B cell (primary cell): ENCODE measurements around the gene CAMTA1.

Source experiments
- EZH2 ChIP-seq: IDR thresholded peaks from 2 replicates; pipeline ENCODE4 v1.6.1; 2012; ENCODE audit warnings: borderline replicate concordance, low read depth, mild to moderate bottlenecking, moderate library complexity, low read length; ENCODE audit not compliant: insufficient read depth, poor library complexity, severe bottlenecking
- TF ChIP-seq, protein P1 (sequence below): fragments of 200-600 bp; IDR thresholded peaks from one replicate; pipeline ENCODE4 v1.8.0; 2022; ENCODE audit warnings: antibody characterized with exemption, mild to moderate bottlenecking

- TF ChIP-seq, protein P1, sequence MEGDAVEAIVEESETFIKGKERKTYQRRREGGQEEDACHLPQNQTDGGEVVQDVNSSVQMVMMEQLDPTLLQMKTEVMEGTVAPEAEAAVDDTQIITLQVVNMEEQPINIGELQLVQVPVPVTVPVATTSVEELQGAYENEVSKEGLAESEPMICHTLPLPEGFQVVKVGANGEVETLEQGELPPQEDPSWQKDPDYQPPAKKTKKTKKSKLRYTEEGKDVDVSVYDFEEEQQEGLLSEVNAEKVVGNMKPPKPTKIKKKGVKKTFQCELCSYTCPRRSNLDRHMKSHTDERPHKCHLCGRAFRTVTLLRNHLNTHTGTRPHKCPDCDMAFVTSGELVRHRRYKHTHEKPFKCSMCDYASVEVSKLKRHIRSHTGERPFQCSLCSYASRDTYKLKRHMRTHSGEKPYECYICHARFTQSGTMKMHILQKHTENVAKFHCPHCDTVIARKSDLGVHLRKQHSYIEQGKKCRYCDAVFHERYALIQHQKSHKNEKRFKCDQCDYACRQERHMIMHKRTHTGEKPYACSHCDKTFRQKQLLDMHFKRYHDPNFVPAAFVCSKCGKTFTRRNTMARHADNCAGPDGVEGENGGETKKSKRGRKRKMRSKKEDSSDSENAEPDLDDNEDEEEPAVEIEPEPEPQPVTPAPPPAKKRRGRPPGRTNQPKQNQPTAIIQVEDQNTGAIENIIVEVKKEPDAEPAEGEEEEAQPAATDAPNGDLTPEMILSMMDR, result no peak
- no peak for TF ChIP-seq EZH2
Observed at GRCh38 chr1:7583291-7584096, 798.2 kb downstream of the CAMTA1 start.
